WI38 (cell line): Measurements from ENCODE around the gene PNKP.

Experiments
- H3K4me3 ChIP-seq: 2 replicates; pipeline ENCODE4 v1.5.1; 2011; ENCODE audit warnings: low read depth, mild to moderate bottlenecking, control low read depth, low read length
- CTCF ChIP-seq: IDR thresholded peaks from 2 replicates; pipeline ENCODE4 v1.5.1; 2012; ENCODE audit warnings: low read depth, mild to moderate bottlenecking, control low read depth, low read length

PNKP gene

GRCh38 chr19:49894879-49895565, 27.6 kb upstream of the PNKP start:
- no peak for TF ChIP-seq CTCF
- no peak overlapping the region for H3K4me3 ChIP-seq

GRCh38 chr19:49894011-49894664, 26.8 kb upstream of the PNKP start:
- H3K4me3 ChIP-seq = no peak overlapping the region
- TF ChIP-seq CTCF = no peak

GRCh38 chr19:49892716-49893115, 25.3 kb upstream of the PNKP start:
- no peak for TF ChIP-seq CTCF
- H3K4me3 ChIP-seq = no peak overlapping the region

GRCh38 chr19:49891393-49891792, 24.0 kb upstream of the PNKP start:
- TF ChIP-seq CTCF = no peak
- no peak overlapping the region for H3K4me3 ChIP-seq

- H3K4me3 ChIP-seq = no peak overlapping the region
- TF ChIP-seq CTCF = no peak
These were observed 23.3 kb upstream of the PNKP start for GRCh38 chr19:49890349-49891311.

- no peak overlapping the region for H3K4me3 ChIP-seq
- no peak for TF ChIP-seq CTCF
These were observed 22.4 kb upstream of the PNKP start for GRCh38 chr19:49889687-49890348.
